Parathyroid adenoma (tissue), 2 donors: ENCODE data around the gene ZFHX3.

ENCODE experiments used
- H2AFZ ChIP-seq: fragments of 300-600 bp; sonication (generic); one replicate; pipeline ENCODE4 v1.7.0; 2017; ENCODE audit warnings: antibody characterized with exemption, mild to moderate bottlenecking
- H3K27ac ChIP-seq: fragments of 300-600 bp; sonication (generic); one replicate; pipeline ENCODE4 v1.7.0; 2017
- H3K27me3 ChIP-seq: fragments of 300-600 bp; sonication (generic); one replicate; pipeline ENCODE4 v1.7.0; 2017; ENCODE audit warnings: low read length; ENCODE audit not compliant: control insufficient read depth, insufficient read depth
- H3K36me3 ChIP-seq: fragments of 300-600 bp; sonication (generic); one replicate; pipeline ENCODE4 v1.7.0; 2017; ENCODE audit warnings: low read length; ENCODE audit not compliant: control insufficient read depth, insufficient read depth
- H3K4me1 ChIP-seq: fragments of 300-600 bp; sonication (generic); one replicate; pipeline ENCODE4 v1.7.0; 2017; ENCODE audit warnings: control low read depth
- H3K4me2 ChIP-seq: fragments of 300-600 bp; sonication (generic); one replicate; pipeline ENCODE4 v1.7.0; 2017; ENCODE audit warnings: low read length
- H3K4me3 ChIP-seq: fragments of 300-600 bp; sonication (generic); one replicate; pipeline ENCODE4 v1.7.0; 2017; ENCODE audit warnings: low read depth, low read length
- H3K79me2 ChIP-seq: fragments of 300-600 bp; sonication (generic); one replicate; pipeline ENCODE4 v1.7.0; 2017; ENCODE audit warnings: control low read depth
- H3K9ac ChIP-seq: fragments of 300-600 bp; sonication (generic); one replicate; pipeline ENCODE4 v1.7.0; 2017; ENCODE audit warnings: mild to moderate bottlenecking
- H3K9me3 ChIP-seq: fragments of 300-600 bp; sonication (generic); one replicate; pipeline ENCODE4 v1.7.0; 2017; ENCODE audit warnings: low read length; ENCODE audit not compliant: control insufficient read depth
- CTCF ChIP-seq: fragments of 300-600 bp; sonication (generic); IDR thresholded peaks from one replicate; pipeline ENCODE4 v1.7.0; 2017; ENCODE audit warnings: antibody characterized with exemption, mild to moderate bottlenecking
- donor health status: primary hyperparathyroidism.

ZFHX3 gene

GRCh38 chr16:72971370-72971769 is 76.6 kb downstream of the ZFHX3 start:
- Histone ChIP-seq H3K27ac (no peak overlapping the region), H3K4me3 (no peak overlapping the region), H2AFZ (no peak overlapping the region), H3K27me3 (no peaks in the 10 kb centered on the region), H3K9me3 (no peaks in the 10 kb centered on the region), H3K79me2 (peaks cover 27% of the 10 kb centered on the region), H3K9ac (no peak overlapping the region), H3K4me1 (peaks cover 23% of the 10 kb centered on the region), H3K36me3 (no peaks in the 10 kb centered on the region), H3K4me2 (no peak overlapping the region)
- TF ChIP-seq CTCF = no peak

GRCh38 chr16:72970656-72971055 is 77.3 kb downstream of the ZFHX3 start:
- no peaks in the 10 kb centered on the region for H3K36me3 ChIP-seq
- no peak overlapping the region for H3K4me3 ChIP-seq
- no peak overlapping the region for H3K4me2 ChIP-seq
- no peaks in the 10 kb centered on the region for H3K27me3 ChIP-seq
- H3K9ac ChIP-seq = no peak overlapping the region
- H3K79me2 ChIP-seq = peaks cover 24% of the 10 kb centered on the region
- no peak overlapping the region for H2AFZ ChIP-seq
- TF ChIP-seq CTCF = no peak
- H3K4me1 ChIP-seq = peaks cover 23% of the 10 kb centered on the region
- no peak overlapping the region for H3K27ac ChIP-seq
- no peaks in the 10 kb centered on the region for H3K9me3 ChIP-seq

- no peak overlapping the region for H3K4me3 ChIP-seq
- peak overlapping the region; percentile 63 for H3K27ac ChIP-seq
- H3K27me3 ChIP-seq = no peaks in the 10 kb centered on the region
- no peak overlapping the region for H3K4me2 ChIP-seq
- H3K36me3 ChIP-seq = no peaks in the 10 kb centered on the region
- no peaks in the 10 kb centered on the region for H3K9me3 ChIP-seq
- TF ChIP-seq CTCF = no peak
- peaks cover 24% of the 10 kb centered on the region for H3K79me2 ChIP-seq
- peak overlapping the region; percentile 30 for H2AFZ ChIP-seq
- peaks cover 19% of the 10 kb centered on the region for H3K4me1 ChIP-seq
- no peak overlapping the region for H3K9ac ChIP-seq
These were observed 78.1 kb downstream of the ZFHX3 start for GRCh38 chr16:72969812-72970211.

GRCh38 chr16:72969146-72969545 is 78.8 kb downstream of the ZFHX3 start:
- Histone ChIP-seq H3K27ac (peak overlapping the region; percentile 63), H3K4me1 (peaks cover 13% of the 10 kb centered on the region), H3K4me2 (no peak overlapping the region), H3K9ac (no peak overlapping the region), H3K36me3 (no peaks in the 10 kb centered on the region), H3K9me3 (no peaks in the 10 kb centered on the region), H3K27me3 (no peaks in the 10 kb centered on the region), H3K79me2 (peaks cover 28% of the 10 kb centered on the region), H3K4me3 (no peak overlapping the region), H2AFZ (peak overlapping the region; percentile 30)
- no peak for TF ChIP-seq CTCF

GRCh38 chr16:72967941-72968340 is 80.0 kb downstream of the ZFHX3 start:
- H3K9me3 ChIP-seq = no peaks in the 10 kb centered on the region
- H3K79me2 ChIP-seq = peaks cover 34% of the 10 kb centered on the region
- no peak for TF ChIP-seq CTCF
- no peak overlapping the region for H3K9ac ChIP-seq
- no peak overlapping the region for H3K4me2 ChIP-seq
- no peaks in the 10 kb centered on the region for H3K36me3 ChIP-seq
- no peak overlapping the region for H2AFZ ChIP-seq
- no peak overlapping the region for H3K4me3 ChIP-seq
- H3K27ac ChIP-seq = no peak overlapping the region
- peaks cover 18% of the 10 kb centered on the region for H3K4me1 ChIP-seq
- no peaks in the 10 kb centered on the region for H3K27me3 ChIP-seq
